Fibroblast of villous mesenchyme (primary cell): ENCODE measurements around the gene SH3RF3. TPM values are rescaled to one million over a fixed set of nuclear protein-coding genes. Genes with fewer than 3 reads are reported as not detected.

ENCODE experiments used
- DNase-seq: peaks from one replicate; pipeline ENCODE4 v3.0.0-alpha.2; 2010; ENCODE audit warnings: low read depth
- H3K4me3 ChIP-seq: 2 replicates; pipeline ENCODE4 v1.5.1; 2011; ENCODE audit warnings: low read depth, mild to moderate bottlenecking, low read length
- total RNA-seq: library from RNA; depleted of rRNA; stranded (reverse); fragments of >200 nt; gene quantifications from 2 replicates; pipeline ENCODE4 v1.2.3, GENCODE V29; 2012
- TF ChIP-seq, protein P1 (sequence below): IDR thresholded peaks from 2 replicates; pipeline ENCODE4 v1.5.1; 2012; ENCODE audit warnings: low read depth, mild to moderate bottlenecking, low read length; ENCODE audit not compliant: insufficient read depth

The SH3RF3 gene
- total RNA-seq, 1 donor = 13.4 TPM

DNA sequence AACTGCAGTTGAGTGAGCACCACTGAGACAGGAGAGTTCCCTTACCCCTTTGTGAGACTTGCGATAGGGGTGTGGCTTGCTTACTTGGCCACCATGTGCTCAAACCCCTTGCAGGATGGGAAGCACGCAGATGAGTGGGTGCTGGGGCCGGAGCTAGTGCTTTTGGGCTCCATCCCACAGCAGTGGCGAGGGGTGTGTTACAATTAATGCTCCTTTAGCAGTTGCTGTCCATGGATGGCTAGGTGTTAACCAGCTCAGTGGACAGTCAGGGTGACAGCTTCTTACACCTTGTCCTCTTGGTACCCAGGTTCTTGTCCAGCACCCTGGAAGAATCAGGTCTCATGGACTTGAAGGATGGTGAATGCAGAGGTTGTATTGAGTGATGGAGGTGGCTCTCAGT, 103.9 kb downstream of the SH3RF3 start:
- DNase-seq = no peak
- TF ChIP-seq, protein P1, sequence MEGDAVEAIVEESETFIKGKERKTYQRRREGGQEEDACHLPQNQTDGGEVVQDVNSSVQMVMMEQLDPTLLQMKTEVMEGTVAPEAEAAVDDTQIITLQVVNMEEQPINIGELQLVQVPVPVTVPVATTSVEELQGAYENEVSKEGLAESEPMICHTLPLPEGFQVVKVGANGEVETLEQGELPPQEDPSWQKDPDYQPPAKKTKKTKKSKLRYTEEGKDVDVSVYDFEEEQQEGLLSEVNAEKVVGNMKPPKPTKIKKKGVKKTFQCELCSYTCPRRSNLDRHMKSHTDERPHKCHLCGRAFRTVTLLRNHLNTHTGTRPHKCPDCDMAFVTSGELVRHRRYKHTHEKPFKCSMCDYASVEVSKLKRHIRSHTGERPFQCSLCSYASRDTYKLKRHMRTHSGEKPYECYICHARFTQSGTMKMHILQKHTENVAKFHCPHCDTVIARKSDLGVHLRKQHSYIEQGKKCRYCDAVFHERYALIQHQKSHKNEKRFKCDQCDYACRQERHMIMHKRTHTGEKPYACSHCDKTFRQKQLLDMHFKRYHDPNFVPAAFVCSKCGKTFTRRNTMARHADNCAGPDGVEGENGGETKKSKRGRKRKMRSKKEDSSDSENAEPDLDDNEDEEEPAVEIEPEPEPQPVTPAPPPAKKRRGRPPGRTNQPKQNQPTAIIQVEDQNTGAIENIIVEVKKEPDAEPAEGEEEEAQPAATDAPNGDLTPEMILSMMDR = no peak
- H3K4me3 ChIP-seq = no peak overlapping the region

DNA sequence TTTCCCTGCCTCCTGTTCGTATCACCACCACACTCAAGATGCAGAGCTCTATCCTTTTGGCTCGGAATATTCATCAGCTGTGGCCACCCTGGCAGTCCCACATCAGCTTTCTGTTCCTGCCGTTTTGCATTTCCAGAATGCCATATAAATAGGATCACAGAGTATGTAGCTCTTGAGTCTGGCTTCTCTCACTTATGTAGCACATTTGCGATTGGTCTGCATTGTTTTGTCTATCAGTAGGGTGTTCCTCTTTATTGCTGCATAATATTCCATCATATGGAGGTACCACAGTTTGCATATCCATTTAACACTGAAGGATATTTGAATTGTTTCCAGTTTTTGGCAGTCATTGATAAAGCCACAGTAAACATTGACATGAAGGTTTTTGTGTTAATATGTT, 104.6 kb downstream of the SH3RF3 start:
- DNase-seq = no peak
- TF ChIP-seq, protein P1 = no peak
- no peak overlapping the region for H3K4me3 ChIP-seq

DNA sequence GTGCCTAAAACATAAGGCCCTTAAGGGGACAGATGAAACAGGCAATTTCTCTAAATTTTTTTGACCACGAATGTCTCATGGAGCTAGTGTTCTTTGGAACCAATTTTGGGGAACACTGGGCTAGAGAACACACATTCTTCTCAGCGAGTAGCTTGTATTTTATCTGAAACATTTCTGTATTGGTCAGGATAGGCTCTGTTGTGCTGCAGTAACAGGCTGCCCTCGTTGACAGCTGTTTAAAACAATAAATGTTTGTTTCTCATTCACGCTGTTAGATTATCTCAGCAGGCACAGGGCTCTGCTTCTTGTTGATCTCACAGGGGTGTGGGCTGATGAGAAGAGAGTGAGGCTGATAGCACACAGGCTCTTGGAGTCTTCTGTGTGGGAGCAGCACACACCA, 105.3 kb downstream of the SH3RF3 start:
- no peak for DNase-seq
- H3K4me3 ChIP-seq = no peak overlapping the region
- TF ChIP-seq, protein P1 = no peak

DNA sequence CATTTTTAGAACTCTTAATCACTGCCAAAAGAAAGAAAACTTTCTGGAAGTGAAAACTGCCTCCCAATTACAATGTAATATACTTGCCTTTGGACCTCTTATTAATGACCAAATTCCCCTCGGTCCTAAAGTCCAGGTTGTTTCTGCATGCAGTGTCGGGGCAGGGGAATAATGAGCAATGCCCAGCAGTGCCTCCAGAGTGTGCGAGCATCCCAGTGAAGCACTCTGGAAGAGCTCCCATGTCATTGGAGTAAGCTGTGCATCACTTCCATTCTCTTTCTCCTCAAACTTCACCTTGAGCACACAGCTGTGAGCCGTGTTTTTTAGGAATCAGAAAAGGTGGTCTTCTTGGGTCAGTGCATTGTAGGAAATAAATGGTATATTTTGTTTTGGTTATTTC, 107.1 kb downstream of the SH3RF3 start:
- TF ChIP-seq, protein P1 = no peak
- DNase-seq = no peak
- no peak overlapping the region for H3K4me3 ChIP-seq

DNA sequence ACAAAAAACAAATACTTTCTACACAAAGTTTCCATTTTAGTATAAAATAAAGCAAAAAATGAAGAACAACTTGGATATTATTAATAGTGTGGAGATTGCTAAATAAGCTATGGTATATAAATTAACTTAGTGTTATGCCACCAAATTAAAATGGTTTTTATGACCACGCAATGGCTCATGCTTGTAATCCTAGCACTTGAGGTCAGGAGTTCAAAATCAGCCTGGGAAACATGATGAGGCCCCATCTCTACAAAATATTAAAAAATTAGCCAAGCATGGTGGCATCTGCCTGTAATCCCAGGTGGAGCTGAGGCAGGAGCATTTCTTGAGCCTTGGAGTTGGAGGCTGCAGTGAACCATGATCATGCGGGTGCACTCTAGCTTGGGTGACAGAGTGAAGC, 108.8 kb downstream of the SH3RF3 start:
- no peak for DNase-seq
- H3K4me3 ChIP-seq = no peak overlapping the region
- TF ChIP-seq, protein P1 = no peak

DNA sequence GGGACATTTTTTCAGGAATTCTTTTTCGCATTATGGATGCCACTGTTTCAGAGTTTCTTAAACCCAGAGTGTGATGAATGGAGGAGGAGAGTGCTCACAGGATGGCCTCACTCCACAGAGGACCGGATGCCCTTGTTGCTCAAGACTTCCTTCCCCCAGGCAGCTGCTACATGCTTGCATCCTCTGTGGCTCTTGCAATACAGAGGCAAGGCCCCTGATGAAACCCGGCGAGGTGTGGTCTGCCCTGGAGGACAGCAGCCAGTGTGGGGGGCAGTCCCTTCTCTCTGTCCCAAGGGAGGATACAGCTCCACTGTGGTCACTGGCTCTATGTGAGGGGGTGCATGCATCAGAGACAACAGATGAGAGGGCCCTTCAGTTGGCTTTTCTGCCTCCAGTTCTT, 109.6 kb downstream of the SH3RF3 start:
- H3K4me3 ChIP-seq = no peak overlapping the region
- DNase-seq = peak; percentile 97
- TF ChIP-seq, protein P1 = no peak

DNA sequence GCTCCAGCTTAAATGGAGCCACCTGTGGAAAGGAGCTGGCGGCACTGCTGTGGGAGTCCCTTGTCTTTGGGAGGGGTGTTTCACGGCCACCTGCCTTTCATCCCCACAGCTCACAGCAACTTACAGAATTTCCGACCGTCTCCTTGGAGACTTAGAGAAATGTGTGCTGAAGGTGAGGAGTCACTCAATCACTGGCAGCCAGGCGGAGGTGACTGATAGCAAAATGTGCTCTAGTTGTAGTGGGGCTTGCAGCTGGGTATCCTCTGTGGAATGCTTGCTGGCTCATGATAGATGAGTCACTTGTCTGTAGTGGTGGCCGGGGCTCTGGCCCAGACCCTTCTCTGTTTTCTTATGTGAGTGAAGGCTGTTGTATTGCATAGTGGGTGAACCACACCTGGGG, 110.7 kb downstream of the SH3RF3 start:
- no peak overlapping the region for H3K4me3 ChIP-seq
- peak; percentile 58 for DNase-seq
- TF ChIP-seq, protein P1 = no peak
